Measurements from ENCODE around the gene HOXA1. TPM values are rescaled to one million over a fixed set of nuclear protein-coding genes. Genes with fewer than 3 reads are reported as not detected.

HOXA1 gene
- total and polyA plus RNA-seq, 4 donors: 0.06 to 0.37 (median 0.32) TPM

DNA sequence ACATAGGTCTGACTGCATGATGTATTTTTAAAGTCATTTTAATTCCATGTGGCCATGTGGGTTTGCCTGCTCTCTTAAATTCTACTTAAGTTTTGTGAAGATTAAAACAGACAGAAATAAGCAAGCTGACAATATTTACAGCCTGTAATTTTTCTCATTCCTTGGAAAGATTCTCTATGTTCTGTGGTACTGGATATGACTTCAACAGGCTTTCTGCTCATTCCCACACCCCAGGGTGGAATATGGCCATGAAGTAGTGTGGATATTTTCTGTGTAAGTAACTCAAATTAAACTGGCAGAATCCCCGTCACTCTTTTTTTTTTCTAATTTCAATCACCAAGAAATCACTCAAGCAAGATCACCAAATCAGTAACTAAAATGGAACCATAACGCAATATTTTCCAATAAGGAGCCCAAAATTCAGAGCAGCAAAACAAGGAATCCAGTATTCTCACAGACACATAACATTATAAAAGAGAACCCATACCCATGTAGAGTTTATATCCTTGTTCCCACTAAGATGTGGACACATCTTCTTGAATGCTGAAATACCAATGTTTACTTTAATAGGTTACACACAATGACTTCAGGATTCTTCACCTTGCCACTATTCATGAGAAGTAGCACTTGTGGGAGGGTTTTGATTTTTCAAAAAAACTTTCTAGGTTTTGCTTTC, 42.0 kb upstream of the HOXA1 start:
- H3K27me3 ChIP-seq (ENCODE audit: control insufficient read depth in 3 of 3, insufficient read depth in 3 of 3, low read length in 2 of 3): peaks cover 0 to 58% (median 14%) of the 10 kb centered on the region in 3 donors
- H3K9me3 ChIP-seq (ENCODE audit: control insufficient read depth in 4 of 4, insufficient read depth in 3 of 4, low read length in 3 of 4): no peaks in the 10 kb centered on the region
- H3K27ac ChIP-seq (ENCODE audit: low read depth in 1 of 2, low read length in 1 of 2): no peak overlapping the region
- peak in 1 of 3 donors; percentile 63 for DNase-seq
- WGBS, 2 donors: 40 to 82% methylated on average over 2 of the region's 2 CpGs
- TF ChIP-seq CTCF (IDR thresholded peaks at IDR 0.05; ENCODE audit: control extremely low read depth, extremely low read depth): no peak
- H3K36me3 ChIP-seq (ENCODE audit: control insufficient read depth in 4 of 4, insufficient read depth in 4 of 4, low read length in 4 of 4): peaks cover 0 to 31% (median 15%) of the 10 kb centered on the region in 4 donors
- no peak for ATAC-seq (ENCODE audit: insufficient read depth, low FRiP score)
- H3K4me1 ChIP-seq (ENCODE audit: control insufficient read depth in 5 of 5, insufficient read depth in 5 of 5, low read length in 5 of 5): peaks cover 0 to 72% (median 7%) of the 10 kb centered on the region in 5 donors
- no peak overlapping the region for H3K4me3 ChIP-seq
- peak overlapping the region; percentile 82 to 98 for H3K9ac ChIP-seq (ENCODE audit: insufficient read depth in 1 of 2, low read length in 2 of 2)

DNA sequence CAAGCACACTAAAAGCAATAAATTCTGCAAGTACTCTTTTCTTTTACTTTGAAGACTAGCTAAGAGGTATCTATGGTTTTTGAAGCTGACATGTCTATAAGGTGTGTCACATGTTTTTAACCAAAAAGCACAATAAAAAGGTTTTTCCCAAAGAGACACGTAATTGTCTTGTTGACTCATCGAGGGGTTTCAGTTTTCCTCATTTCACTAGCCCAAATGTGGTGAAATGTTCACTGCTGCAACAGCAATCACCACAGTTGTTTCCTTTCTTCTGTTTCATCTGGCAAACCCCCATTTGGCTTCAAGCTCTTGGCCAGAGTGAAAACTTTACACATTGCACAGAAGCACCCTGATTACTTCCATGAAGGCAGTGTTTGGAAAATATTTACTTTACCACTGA, 38.6 kb upstream of the HOXA1 start:
- no peak overlapping the region for H3K27ac ChIP-seq (ENCODE audit: low read depth in 1 of 2, low read length in 1 of 2)
- TF ChIP-seq CTCF (IDR thresholded peaks at IDR 0.05; ENCODE audit: control extremely low read depth, extremely low read depth): no peak
- ATAC-seq (ENCODE audit: insufficient read depth, low FRiP score): no peak
- 8 to 17% methylated on average over 2 of the region's 2 CpGs for WGBS, 2 donors
- DNase-seq: peak in 2 of 3 donors; percentile 63 to 96
- H3K4me3 ChIP-seq: no peak overlapping the region
- peaks cover 4 to 84% (median 7%) of the 10 kb centered on the region in 5 donors for H3K4me1 ChIP-seq (ENCODE audit: control insufficient read depth in 5 of 5, insufficient read depth in 5 of 5, low read length in 5 of 5)
- H3K36me3 ChIP-seq (ENCODE audit: control insufficient read depth in 4 of 4, insufficient read depth in 4 of 4, low read length in 4 of 4): peaks cover 0 to 23% (median under 1%) of the 10 kb centered on the region in 4 donors
- no peaks in the 10 kb centered on the region for H3K9me3 ChIP-seq (ENCODE audit: control insufficient read depth in 4 of 4, insufficient read depth in 3 of 4, low read length in 3 of 4)
- H3K9ac ChIP-seq (ENCODE audit: insufficient read depth in 1 of 2, low read length in 2 of 2): peak overlapping the region in 1 of 2 donors; percentile 98
- peaks cover 0 to 52% (median 16%) of the 10 kb centered on the region in 3 donors for H3K27me3 ChIP-seq (ENCODE audit: control insufficient read depth in 3 of 3, insufficient read depth in 3 of 3, low read length in 2 of 3)

- H3K27me3 ChIP-seq (ENCODE audit: control insufficient read depth in 3 of 3, insufficient read depth in 3 of 3, low read length in 2 of 3): peaks cover 0 to 60% (median 16%) of the 10 kb centered on the region in 3 donors
Measured at GRCh38 chr7:27133409-27134231, 37.8 kb upstream of the HOXA1 start.

More at GRCh38 chr7:27133409-27134231, 37.8 kb upstream of the HOXA1 start:
- DNase-seq (peak in 2 of 3 donors; percentile 49 to 80), ATAC-seq (ENCODE audit: insufficient read depth, low FRiP score) (no peak)
- no peaks in the 10 kb centered on the region for H3K9me3 ChIP-seq (ENCODE audit: control insufficient read depth in 4 of 4, insufficient read depth in 3 of 4, low read length in 3 of 4)
- peaks cover 0 to 28% (median 4%) of the 10 kb centered on the region in 4 donors for H3K36me3 ChIP-seq (ENCODE audit: control insufficient read depth in 4 of 4, insufficient read depth in 4 of 4, low read length in 4 of 4)
- peaks cover 4 to 86% (median 7%) of the 10 kb centered on the region in 5 donors for H3K4me1 ChIP-seq (ENCODE audit: control insufficient read depth in 5 of 5, insufficient read depth in 5 of 5, low read length in 5 of 5)
- peak overlapping the region in 1 of 2 donors; percentile 98 for H3K9ac ChIP-seq (ENCODE audit: insufficient read depth in 1 of 2, low read length in 2 of 2)
- peak overlapping the region in 1 of 2 donors; percentile 58 for H3K27ac ChIP-seq (ENCODE audit: low read depth in 1 of 2, low read length in 1 of 2)
- H3K4me3 ChIP-seq: no peak overlapping the region
- 42 to 66% methylated on average over 18 of the region's 18 CpGs for WGBS, 2 donors
- no peak for TF ChIP-seq CTCF (IDR thresholded peaks at IDR 0.05; ENCODE audit: control extremely low read depth, extremely low read depth)

Measured in lung (tissue), 12 donors.